ENCODE measurements around the gene TRABD.

- no peak for TF ChIP-seq CTCF (IDR thresholded peaks at IDR 0.05)
- no peak for TF ChIP-seq POLR2A (IDR thresholded peaks at IDR 0.05)
Measured at GRCh38 chr22:50151571-50152537, 33.9 kb upstream of the TRABD start.

All from thyroid gland (tissue), 4 donors.